HG03575 (cell line): ENCODE results near the gene TEKTIP1.
"Not testable (repeated sequence)": the region's sequence is repeated elsewhere in the genome, so short reads cannot be mapped to it uniquely, and the experiment has no call there.

Experiments
- ATAC-seq: cut with Tn5 transposase; IDR thresholded peaks from one replicate; pipeline ENCODE4 v1.9.1; 2021; ENCODE audit not compliant: unreplicated experiment, insufficient number of reproducible peaks, low FRiP score; ENCODE audit errors: extremely low read depth

The TEKTIP1 gene

DNA sequence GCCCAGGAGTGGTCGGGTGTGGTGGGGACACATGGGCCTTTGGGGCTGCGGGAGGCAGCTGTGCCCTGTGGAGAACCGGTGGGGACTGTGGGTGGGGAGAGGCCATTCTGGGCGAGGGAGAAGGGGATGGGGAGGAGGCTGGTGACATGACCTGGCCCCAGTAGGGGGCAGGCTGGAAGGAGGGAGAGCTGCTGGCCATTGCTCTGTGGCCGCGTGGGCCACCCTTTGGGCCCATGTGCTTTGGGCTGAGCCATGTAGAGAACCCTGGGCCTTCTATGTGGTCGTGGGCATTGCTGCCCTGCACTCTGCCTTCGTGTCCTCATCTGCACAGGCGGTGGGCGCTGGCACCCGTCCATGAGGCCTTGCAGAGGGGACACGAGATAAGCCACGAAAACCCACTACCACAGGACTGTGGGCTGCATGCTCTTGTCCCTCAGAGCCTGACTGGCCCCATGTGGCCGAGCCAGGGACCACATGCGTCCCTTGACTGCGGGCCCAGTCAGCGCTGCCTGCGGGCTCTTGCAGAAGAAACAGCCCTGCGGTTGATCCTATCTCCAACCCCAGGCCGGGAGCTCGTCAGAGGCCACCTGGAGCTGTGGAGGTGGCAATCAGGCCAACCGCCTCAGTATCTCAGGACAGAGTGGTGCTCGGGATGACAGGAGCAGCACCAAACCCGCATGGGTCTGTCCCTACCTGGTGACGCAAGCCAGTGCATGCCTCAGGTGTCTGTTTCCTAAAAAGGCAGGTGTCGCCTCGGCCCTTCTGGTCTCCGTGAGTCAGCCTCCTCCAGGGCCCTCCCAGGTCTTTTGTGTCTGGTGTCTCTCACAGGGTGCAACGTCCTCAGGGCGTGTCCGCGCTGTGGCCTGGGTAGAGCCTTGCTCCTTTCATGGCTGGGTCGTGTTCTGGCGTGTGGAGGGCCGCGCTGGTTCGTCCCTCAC is 18.5 kb upstream of the TEKTIP1 start:
- no peak for ATAC-seq

DNA sequence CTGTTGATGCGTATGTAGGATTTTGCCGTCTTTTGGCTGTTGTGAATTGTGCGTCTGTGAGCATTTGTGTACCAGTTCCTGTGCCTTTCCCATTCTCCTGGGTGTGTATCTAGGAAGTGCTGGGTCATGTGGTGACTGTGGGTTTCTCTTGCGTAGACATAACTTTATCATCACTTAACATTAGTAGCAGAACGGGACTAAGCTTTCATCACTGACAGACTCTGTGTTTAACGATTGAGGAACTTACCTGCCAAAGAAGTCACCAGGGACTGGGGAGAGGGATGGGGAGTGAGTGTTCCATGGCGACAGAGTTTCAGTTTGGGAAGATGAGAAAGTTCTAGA is 17.9 kb upstream of the TEKTIP1 start:
- ATAC-seq: no peak

DNA sequence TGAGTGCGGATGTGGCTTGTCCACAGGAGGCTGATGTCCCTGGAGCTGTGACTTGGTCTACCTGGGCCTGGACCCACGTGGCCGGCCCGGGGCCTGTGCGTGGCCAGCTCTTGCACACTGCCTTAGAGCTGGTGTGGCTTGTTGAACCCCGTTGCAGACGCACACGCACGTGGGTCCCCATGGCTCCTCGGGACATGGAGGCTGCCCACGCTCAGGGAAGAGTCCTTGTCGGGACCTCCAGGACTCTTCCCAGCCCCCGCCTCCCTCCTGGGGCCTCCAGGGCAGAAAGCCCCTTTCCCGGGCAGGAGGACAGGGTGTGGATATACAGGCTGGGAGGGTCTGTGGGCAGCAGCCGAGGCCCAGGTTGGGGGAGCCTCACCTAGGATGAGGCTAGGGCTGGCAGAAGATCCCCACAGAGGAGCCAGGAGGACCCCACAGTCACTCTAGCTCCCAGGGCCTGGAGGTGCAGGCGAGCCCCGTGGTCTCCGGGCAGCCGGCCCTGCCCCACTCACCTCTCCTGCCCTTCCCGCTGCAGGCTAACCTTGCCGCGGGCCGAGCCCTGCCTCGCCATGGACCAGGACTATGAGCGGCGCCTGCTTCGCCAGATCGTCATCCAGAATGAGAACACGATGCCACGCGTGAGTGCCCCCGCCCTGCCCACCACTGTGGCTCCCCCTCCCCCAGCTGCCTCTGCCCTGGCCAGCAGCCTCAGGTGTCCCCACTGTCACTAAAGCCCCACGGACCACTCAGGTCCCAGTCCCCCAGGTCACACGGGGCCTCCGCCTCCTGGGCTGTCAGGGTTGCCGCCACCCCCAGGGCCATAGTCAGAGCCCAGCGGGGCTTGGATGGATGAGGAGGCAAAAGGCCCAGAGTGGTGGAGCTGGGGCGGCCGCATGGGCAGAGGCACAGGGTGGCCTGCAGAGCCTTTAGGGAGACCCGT is 16.3 kb upstream of the TEKTIP1 start:
- no peak for ATAC-seq

DNA sequence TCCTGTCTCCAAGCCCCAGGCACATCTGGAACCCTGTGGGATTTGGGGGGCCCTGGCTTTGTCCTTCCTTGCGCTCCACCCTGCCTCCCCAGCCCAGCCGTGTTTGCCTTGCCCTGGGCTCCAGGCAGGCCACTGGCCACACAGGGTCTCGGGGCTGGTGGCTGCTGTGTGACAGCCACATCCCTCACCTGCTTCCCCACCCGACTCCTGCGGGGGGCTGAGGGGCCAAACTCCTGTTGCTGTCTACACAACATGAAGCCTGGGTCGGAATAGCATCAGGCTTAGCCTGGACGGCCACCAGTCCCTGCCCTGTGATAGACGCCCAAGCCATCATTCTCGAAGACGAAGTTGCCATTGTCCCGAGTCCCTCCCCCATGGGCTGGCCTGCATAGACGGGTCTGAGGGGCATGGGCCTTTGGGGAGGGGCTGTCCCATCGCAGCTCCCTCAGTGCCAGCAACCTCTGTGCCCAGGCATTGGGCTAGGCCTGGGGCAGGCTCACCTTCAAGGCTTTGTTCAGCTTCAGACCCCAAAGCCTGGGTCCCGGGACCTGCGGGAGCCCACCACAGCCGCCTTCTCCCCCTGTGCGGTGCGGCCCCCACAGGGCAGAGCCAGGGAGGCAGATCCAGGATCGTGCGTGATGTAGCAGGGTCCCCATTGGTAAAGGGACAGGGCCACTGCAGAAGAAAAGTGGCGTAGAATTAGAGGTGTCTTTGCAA is 15.5 kb upstream of the TEKTIP1 start:
- ATAC-seq: no peak

DNA sequence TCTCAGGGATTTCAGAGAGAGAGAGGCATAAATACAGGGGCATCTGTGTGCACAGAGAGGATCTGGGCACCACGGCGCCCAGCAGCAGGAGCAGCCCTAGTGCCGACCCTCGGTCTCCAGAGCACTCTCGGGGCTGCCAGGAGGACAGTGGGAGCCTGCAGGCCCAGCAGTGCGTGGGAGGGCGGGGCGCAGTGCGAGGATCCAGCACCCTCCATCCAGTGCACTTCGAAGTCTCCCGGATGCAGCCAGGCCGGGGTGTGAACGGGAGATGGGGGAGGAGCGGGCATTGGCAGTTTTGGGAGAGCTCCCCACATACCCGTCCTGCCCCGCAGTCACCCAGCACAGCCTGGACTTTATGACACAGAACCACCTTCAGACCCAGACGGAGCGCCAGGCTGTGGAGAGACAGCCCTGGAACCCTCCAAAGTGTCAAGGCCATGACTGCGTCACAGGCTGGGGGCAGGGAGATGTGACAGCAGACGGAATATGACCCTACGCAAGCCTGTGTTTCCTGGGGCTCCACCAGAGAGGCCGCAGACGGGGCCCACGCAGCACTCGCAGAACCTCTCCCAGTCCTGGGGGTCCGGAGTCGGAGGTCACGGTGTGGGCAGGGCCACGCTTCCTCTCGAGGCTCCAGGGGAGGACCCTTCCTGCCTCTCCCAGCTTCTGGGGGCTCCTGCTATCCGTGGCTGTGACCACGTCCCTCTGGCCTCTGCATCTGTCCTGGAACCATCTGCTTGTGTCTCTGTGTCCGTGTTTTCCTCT is 14.7 kb upstream of the TEKTIP1 start:
- no peak for ATAC-seq

DNA sequence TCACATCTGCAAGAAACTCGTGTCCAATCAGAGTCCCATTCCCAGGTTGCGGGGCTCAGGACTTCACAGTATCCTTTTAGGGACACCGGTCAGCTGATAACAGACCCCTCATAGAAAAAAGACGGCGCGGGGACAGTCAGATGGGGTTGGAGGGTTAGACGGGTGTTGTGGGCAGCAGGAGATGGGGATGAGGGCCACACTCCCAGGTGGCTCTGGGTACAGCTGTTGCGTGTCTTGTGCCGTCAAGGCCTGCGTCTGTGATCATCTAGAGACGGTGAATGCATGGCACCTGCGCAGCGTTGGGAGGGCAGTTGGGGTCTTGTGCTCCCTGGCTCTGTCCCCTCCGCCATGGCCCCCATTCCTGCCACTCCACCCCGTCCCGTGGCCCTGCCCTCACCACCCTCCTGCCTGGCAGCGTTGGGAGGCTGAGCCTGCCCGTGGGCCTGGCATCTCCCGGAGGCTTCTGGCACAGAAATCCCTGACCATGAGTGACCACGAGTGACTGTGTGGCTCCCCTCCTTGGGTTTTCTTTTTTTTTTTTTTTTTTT is 14.0 kb upstream of the TEKTIP1 start:
- ATAC-seq: no peak

DNA sequence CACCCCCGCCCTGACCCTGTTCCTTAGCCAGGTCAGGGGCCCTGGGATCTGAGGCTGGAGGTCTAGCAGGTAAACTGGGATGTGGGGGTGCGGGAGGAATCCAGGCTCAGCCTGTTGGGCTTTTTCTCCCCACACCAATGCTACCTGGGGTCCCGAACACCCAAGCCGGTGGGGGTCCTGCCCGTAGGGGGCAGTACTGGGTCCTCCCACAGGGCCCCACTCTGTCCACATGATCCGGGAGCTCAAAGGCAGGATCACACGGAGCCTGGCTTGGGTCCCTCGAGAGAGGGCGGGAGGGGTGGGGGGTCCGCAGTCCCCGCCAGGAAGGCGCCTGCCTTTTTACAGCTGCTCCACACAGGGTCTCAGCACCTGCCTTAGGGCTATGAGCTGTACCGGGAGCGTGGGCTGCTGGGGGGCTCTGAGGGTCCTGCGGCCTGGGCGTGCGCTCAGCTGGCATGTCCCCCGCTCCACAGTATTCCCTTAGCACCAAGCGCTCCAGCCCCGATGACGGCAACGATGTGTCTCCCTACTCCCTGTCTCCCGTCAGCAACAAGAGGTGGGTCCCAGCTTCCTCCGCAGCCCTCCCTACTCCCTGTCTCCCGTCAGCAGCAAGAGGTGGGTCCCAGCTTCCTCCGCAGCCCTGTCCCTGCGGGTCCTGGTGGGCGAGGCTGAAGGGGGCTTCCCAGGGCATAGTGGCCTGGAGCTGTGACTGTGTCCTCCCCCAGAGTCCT is 12.3 kb upstream of the TEKTIP1 start:
- no peak for ATAC-seq

DNA sequence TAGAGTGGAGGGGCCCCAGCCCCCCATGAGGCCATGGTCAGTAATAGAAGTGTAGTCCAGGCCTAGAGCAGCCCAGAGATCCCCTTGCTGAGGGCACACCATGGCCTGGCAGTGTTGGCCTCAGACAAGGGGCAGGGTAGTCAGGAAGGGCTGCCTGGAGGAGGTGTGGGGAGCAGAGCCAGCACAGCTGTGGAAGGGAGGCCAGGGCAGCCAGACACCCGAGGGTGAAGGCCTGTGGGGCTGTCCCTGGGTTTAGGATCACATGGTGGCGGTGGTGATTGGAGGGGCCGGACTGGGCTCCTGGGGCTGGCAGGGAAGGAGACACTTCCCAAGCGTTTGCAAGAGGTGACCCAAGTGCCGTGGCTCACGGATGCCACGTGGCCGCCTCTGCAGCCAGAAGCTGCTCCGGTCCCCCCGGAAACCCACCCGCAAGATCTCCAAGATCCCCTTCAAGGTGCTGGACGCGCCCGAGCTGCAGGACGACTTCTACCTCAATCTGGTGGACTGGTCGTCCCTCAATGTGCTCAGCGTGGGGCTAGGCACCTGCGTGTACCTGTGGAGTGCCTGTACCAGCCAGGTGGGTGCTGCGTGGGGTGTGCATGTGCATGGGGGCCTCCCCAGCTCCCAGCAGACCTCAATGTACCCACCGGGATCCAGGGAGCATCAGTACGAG is 11.6 kb upstream of the TEKTIP1 start:
- ATAC-seq: no peak

DNA sequence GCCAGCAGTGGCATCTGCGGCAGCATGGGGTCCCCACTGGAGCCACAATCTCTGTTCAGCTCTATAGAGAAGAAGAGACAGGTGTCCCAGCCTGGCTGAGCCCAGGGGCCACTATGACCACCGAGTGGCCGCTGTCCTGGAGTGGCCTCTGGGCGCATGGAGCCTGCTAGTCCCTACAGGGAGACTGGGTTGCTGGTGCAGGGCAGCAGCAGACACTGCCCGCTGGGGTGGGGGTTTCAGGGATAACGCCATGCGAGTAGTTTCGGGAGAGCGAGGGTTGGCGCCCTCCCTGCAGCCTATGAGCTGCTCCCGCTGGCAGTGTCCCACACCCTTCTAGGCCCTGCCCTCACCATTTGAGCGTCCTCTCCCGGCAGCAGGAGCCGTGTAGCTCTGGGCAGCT is 10.9 kb upstream of the TEKTIP1 start:
- no peak for ATAC-seq

DNA sequence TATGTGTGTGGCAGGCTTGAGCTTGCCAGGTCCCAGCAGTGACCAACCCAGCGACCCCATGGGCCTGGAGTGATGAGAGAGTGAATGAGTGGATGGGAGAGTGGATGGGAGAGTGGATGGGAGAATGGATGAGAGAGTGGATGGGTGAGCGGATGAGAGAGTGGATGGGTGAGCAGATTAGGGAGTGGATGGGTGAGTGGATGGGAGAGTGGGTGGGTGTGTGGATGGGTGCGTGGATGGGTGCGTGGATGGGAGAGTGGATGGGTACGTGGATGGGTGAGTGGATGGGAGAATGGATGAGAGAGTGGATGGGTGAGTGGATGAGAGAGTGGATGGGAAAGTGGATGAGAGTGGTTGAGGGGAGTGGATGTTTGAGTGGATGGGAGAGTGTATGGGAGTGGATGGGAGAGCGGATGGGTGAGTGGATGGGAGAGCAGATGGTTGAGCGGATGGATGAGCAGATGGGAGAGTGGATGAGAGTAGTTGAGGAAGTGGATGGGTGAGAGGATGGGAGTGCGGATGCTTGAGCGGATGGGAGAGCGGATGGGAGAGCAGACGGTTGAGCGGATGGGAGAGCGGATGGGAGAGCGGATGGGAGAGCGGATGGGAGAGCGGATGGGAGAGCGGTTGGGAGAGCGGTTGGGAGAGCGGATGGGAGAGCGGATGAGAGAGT is 10.3 kb upstream of the TEKTIP1 start:
- no peak for ATAC-seq

DNA sequence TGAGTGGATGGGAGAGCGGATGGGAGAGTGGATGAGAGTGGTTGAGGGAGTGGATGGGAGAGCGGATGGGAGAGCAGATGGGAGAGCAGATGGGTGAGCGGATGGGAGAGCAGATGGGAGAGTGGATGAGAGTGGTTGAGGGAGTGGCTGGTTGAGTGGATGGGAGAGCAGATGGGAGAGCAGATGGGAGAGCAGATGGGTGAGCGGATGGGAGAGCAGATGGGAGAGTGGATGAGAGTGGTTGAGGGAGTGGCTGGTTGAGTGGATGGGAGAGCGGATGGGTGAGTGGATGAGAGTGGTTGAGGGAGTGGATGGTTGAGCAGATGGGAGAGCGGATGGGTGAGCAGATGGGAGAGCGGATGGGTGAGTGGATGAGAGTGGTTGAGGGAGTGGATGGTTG is 9.7 kb upstream of the TEKTIP1 start:
- not testable (repeated sequence) for ATAC-seq

DNA sequence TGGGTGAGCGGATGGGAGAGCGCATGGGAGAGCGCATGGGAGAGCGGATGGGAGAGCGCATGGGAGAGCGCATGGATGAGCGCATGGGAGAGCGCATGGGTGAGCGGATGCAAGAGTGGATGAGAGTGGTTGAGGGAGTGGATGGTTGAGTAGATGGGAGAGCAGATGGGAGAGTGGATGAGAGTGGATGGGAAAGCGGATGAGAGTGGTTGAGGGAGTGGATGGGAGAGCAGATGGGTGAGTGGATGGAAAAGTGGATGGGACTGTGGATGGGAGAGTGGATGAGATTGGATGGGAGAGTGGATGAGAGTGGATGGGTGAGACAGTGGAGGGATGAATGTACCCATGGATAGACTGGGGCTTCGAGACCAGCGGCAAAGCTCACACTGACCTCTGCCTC is 8.6 kb upstream of the TEKTIP1 start:
- no peak for ATAC-seq

DNA sequence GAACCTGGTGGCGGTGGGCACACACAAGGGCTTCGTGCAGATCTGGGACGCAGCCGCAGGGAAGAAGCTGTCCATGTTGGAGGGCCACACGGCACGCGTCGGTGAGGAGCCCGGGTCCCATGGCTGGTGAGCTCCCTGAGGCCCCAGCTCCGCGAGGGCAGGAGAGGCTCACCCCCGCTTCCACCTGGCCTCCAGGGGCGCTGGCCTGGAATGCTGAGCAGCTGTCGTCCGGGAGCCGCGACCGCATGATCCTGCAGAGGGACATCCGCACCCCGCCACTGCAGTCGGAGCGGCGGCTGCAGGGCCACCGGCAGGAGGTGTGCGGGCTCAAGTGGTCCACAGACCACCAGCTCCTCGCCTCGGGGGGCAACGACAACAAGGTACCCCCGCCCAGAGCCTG is 7.3 kb upstream of the TEKTIP1 start:
- ATAC-seq: no peak

DNA sequence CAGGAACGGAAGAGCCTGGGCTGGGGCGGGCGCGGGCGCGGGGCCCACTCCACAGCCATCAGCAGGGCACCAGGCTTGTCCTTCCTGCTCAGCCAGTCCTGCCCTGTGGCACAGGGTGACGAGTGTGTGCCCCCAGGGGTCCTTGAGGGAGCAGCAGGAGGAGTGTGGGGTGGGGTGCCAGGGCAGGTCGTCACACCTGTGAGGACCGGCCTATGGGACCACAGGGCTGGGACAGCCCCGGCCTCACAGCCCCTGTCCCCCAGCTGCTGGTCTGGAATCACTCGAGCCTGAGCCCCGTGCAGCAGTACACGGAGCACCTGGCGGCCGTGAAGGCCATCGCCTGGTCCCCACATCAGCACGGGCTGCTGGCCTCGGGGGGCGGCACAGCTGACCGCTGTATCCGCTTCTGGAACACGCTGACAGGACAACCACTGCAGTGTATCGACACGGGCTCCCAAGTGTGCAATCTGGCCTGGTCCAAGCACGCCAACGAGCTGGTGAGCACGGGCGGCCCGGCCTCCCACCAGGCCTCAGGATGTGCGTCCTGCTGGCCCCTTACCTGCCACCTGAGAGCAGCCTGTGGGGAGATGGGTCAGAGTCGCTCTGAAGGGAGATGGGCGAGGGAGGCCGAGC is 6.7 kb upstream of the TEKTIP1 start:
- no peak for ATAC-seq

DNA sequence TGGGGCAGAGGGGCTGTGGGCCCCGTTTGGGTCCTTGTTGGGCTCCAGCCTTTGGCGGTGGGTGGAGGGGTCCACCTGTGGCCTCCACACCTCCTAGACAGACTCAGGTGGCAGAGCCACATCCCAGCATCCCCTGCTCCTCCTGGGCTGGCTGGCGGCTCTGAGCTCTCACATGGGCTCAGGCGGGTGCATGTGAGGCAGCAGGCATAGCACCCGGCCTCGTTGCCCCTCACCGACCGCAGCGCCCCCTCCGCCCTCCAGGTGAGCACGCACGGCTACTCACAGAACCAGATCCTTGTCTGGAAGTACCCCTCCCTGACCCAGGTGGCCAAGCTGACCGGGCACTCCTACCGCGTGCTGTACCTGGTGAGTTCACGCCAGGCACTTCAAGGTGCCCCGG is 5.9 kb upstream of the TEKTIP1 start:
- no peak for ATAC-seq

DNA sequence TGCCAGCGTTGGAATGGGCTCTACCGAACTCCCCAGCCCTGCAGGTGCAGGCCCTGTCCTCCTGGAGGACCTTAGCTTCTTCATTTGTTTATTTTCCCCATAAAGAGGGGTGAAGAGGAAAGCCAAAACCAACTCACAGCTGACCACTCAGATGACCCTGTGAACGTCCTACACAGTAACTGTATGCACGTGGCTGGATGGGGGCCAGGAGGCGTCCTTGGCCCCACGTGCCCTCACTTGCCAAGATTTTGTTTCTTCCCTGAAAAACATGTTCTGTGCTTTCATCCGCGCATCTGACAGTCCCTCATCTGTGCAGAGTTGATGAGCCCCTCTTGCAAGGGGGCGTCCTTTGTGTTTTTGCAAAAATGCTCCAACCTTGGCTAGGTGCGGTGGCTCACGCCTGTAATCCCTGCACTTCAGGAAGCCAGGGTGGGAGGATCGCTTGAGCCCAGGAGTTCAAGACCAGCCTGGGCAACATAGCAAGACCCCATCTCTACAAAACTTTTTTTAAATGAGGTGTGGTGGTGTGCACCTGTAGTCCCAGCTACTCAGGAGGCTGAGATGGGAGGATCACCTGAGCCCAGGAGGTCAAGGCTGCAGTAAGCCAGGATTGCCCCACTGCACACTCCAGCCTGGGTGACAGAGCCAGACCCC is 5.3 kb upstream of the TEKTIP1 start:
- no peak for ATAC-seq
